Caki2 (cell line): ENCODE data around the gene TMEM131. TPM values are rescaled to one million over a fixed set of nuclear protein-coding genes. Genes with fewer than 3 reads are reported as not detected.
A peak's percentile ranks its signal among the peaks of the same experiment; 100 is the strongest.

ENCODE experiments used
- DNase-seq: peaks from one replicate; pipeline ENCODE4 v3.0.0-alpha.2; 2015; ENCODE audit warnings: low read depth
- in situ Hi-C: cut with HindIII; loops from 2 replicates; pipeline ENCODE4 v1.10.0; 2016; ENCODE audit warnings: low sequenced_read_pairs, low pct_unique_long_range_greater_than_20kb, mixed read lengths
- total RNA-seq: library from RNA; depleted of rRNA; stranded (reverse); fragments of >200 nt; shearing (Covaris generic); gene quantifications from 2 replicates; pipeline ENCODE4 v1.2.3, GENCODE V29; 2014; ENCODE audit warnings: low replicate concordance

TMEM131 gene
- total RNA-seq, 1 experiment from 2014 or later, result 11.0 TPM

GRCh38 chr2:97806738-97807618, 188.8 kb downstream of the TMEM131 start:
- in situ Hi-C loops, result no loop called here

GRCh38 chr2:97805776-97806175, 190.0 kb downstream of the TMEM131 start:
- in situ Hi-C loops, result no loop called here
- DNase-seq, result no peak

More at GRCh38 chr2:97806738-97807618, 188.8 kb downstream of the TMEM131 start:
- peak; percentile 48 for DNase-seq

DNA sequence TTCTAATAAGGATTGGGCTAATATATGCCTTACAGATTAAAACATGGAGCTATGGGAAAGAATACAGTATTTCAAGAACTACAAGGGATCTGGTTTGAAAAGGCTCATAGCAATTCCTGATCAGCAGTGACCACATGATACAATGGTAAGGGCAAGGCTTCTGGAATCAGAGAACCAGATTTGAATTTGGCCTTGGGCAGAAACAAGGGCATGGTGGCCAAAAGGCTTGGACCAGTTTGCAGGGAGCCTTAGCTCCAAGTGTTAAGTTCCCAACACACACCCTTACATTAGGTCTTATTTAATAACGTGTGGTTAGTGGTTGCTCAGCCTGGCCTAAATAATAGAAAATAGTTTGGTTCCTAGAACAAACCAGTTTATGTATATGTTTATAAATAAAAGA, 194.7 kb downstream of the TMEM131 start:
- no peak for DNase-seq
- in situ Hi-C loops, result no loop called here

- DNase-seq, result no peak
- in situ Hi-C loops, result no loop called here
These were observed 197.3 kb downstream of the TMEM131 start for GRCh38 chr2:97798416-97798815.

- in situ Hi-C loops, result no loop called here
- no peak for DNase-seq
These were observed 198.4 kb downstream of the TMEM131 start for GRCh38 chr2:97797355-97797754.

DNA sequence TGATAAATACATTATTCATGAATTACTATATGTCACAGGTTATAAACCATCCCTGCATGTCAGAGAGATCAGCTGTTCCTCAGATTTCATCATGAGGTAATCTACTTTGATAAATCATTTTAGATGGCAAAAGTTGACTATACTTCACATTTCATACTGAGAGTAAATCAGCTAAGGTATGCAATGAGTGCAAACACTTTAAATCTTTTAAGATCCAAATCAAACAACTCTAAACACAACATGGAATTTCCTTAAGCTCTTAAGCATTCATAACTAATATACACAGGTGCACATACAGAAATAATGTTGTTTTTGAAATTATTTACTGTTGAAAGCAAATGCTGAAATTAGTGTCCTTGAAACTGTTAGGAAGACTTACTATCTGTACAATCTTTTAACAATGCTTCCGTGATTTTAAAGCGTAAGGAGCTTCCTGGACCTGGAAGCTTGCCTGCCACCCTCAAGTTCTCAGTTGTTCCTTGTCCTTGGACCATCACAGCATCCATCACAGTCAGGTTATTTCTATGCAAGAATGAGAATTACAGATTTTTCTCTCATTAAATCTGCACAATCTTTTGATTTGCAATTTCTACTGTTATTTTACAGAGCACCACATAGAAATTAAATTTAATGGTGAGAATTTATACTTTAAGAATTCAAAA, 199.2 kb downstream of the TMEM131 start:
- DNase-seq, result no peak
- in situ Hi-C loops, result no loop called here

DNA sequence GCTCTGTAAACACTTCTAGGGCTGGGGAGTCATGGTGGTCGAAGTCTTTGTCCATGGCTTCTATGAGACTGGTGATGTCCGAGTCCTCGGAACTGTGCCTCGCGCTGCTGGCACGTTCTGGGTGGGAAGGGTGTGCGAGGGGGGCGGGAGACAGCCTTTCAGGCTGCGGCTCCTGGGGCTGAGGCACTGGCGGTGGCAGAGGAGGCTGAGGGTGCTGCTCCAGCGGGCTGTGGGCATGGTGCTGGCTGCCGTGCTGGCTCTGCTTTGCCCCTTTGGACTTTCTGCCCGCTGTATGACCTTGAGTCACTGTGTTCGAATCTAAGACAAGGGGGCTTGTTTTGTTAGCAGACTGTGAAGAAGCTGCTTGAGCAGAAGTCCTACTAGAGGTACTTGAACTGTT, 203.3 kb downstream of the TMEM131 start:
- in situ Hi-C loops, result no loop called here
- no peak for DNase-seq

DNA sequence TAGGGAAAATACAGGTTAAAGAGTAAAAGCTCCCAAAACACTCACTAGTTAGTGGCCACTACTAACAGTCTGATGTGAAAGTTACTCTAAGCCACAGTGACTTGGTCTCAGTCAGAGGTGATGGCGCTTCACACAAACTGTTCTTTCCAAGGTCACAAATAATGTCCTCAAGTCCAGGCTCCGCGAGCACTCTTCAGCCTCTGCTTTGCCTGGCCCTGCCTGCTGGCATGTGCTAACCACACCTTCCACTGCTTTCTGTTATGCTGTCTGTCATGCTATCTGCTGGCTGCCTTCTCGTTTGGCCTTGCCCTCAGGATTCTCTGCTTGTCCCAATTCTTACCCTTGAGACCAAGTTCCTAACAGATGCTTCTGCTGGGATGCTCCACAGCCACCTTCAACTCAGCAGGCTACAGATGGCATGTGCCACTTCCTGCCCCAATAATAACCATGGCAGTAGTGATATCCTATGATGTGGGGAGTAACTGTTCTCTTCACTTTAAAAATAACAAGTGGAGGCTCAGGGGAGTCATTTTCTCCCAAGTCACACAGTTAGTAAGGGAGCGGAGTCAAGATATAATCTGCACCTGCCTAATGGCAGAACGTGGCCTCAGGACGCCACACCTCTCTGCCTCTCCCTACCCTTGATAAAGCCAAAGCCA, 206.6 kb downstream of the TMEM131 start:
- no peak for DNase-seq
- in situ Hi-C loops, result no loop called here

- in situ Hi-C loops, result no loop called here
- no peak for DNase-seq
These were observed 209.9 kb downstream of the TMEM131 start for GRCh38 chr2:97785818-97786217.

- no peak for DNase-seq
- in situ Hi-C loops, result no loop called here
These were observed 210.8 kb downstream of the TMEM131 start for GRCh38 chr2:97784953-97785352.

GRCh38 chr2:97781981-97782380, 213.8 kb downstream of the TMEM131 start:
- no peak for DNase-seq
- in situ Hi-C loops, result no loop called here

DNA sequence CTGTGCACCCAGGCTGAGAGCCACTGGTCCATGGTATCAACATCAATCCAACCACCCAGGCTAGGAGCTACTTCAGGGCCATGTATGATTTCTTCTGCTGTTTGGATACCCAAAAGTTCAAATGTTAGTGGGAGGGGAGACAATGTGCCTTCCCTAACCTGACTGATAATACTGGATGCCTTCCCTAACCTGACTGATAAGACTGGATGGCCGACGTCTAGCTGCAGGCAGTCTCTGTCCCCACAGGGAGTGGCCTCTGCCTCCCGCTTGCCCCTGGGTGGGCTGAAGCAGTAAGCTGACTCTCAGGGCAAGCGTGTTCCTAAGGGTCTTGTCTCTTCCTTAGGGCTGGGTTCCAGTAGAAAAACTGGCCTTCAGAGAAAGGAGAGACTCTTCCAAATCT, 216.6 kb downstream of the TMEM131 start:
- in situ Hi-C loops, result no loop called here
- no peak for DNase-seq

DNA sequence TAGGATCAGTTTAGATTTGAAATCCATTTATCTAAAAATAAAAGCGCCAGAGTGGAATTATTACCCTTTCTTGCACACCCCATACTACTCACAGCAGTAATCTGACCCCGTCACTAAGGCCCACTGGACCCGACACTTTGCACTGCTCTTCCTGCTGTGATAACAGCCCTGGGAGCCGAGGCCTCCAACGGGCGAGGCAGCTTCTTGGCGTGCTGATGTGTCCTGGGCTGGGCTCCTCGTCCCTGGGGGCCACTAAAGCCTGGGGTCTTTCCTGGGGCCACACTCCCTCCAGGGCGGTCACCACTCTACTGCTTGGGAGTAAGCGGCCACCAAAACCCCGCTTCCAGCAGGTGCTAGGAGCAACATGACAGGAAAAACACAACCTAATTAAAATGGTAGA, 220.7 kb downstream of the TMEM131 start:
- in situ Hi-C loops, result no loop called here
- DNase-seq, result no peak

- DNase-seq, result peak; percentile 9
- in situ Hi-C loops, result no loop called here
These were observed 221.3 kb downstream of the TMEM131 start for GRCh38 chr2:97774425-97774824.

- DNase-seq, result no peak
- in situ Hi-C loops, result no loop called here
These were observed 225.3 kb downstream of the TMEM131 start for GRCh38 chr2:97770445-97770844.

DNA sequence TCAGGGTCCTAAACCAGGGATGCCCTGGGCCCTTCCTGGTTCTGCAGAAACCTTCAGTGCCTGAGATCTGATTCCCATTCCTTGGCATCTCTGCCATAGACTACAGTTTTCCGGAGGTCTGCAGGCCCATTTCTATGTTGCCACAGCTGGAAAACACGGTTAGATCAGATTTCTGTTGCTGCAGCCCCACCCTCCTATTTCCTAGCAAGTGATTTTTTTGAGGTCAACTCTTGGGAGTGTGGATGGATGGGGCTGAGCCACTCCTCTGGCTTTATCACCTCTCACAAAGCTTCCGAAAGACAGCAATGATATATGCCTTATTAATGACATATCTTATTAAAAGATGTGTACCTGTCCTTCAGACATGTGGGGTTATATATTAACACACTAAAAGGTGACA, 226.0 kb downstream of the TMEM131 start:
- DNase-seq, result no peak
- in situ Hi-C loops, result no loop called here

DNA sequence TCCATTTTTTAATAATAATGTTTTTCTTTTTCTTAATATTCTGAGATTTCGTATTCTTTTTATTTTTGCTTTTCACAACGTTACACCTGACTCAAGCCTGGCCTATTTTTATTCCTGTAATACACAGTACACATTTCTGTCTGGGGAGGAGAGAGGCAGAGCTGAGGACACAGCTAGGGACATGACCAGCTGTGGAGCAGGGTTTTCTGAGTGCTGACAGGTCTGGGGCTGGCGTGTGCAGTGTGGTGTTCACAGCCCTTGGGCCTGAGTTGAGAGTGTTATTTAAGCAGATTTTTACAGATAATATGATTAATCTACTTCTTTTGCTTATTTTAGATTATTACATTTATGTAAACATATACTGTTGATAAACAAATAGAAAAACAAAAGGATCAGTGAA, 226.4 kb downstream of the TMEM131 start:
- no peak for DNase-seq
- in situ Hi-C loops, result no loop called here

DNA sequence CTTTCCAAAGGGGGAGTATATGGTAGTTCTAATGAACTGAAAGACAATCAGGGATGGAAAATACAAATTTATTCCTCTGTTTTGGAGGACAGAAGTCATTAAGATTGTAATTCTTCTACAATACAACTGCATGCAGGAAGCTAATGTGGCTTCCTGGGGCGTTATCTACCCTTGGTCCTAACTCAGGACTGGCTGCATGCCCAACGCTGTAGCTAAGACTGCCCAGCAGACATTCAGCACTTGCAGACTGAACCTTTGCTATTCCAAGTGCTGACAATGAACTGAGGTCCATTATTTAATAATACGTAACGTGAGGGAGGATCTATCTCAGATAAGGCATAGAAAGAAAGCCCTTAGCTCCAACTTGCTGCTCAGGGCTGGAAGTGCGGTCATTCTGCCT, 229.2 kb downstream of the TMEM131 start:
- no peak for DNase-seq

DNA sequence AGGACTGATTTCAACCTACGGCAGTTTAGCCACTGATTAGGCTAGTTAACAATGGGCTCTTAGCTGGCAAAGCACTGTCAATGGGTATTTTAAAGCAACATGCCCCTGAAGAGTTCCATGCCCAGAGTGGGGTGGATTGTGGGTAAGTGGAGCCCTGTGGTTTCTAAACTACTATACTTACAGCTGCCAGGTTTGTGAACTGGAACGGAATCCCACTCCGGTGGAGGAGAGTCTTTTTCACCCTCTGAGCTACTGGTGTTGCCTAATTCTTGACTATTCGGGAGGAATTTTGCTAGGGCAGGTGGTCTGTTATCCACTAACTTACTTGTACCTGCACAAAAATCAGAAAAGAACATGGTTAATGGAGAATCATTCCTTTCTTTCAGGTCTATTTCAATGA, 229.8 kb downstream of the TMEM131 start:
- in situ Hi-C loops, result no loop called here
- DNase-seq, result no peak

More for the DNA sequence above, 229.2 kb downstream of the TMEM131 start:
- in situ Hi-C loops, result no loop called here
